Activated CD4-positive, alpha-beta T cell treated with anti-CD3 and anti-CD28 coated beads, Interleukin-2, amount 10 ng/mL, durations not matched to agents 24 days and 14 days (primary cell): ENCODE measurements around the gene TBC1D5. TPM values are rescaled to one million over a fixed set of nuclear protein-coding genes. Genes with fewer than 3 reads are reported as not detected.

Experiments
- DNase-seq: peaks from one replicate; pipeline ENCODE4 v3.0.0; 2022
- H3K27ac Mint-ChIP-seq: one replicate; pipeline ENCODE4 v1.8.0; 2022; ENCODE audit warnings: mild to moderate bottlenecking, mixed read lengths
- H3K27me3 Mint-ChIP-seq: one replicate; pipeline ENCODE4 v1.8.0; 2022; ENCODE audit warnings: mixed read lengths
- H3K36me3 Mint-ChIP-seq: one replicate; pipeline ENCODE4 v1.8.0; 2022; ENCODE audit warnings: low read depth, mild to moderate bottlenecking, mixed read lengths
- H3K4me1 Mint-ChIP-seq: one replicate; pipeline ENCODE4 v1.8.0; 2021; ENCODE audit warnings: mixed read lengths
- H3K4me3 Mint-ChIP-seq: one replicate; pipeline ENCODE4 v1.8.0; 2022; ENCODE audit warnings: mild to moderate bottlenecking, moderate library complexity, mixed read lengths
- H3K9me3 Mint-ChIP-seq: one replicate; pipeline ENCODE4 v1.8.0; 2021; ENCODE audit warnings: mixed read lengths
- intact Hi-C: fragments of 100-400 bp; cut with micrococcal nuclease; formaldehyde crosslinking; loops from one replicate; pipeline ENCODE4 v1.15.1; 2023
- total RNA-seq: library from RNA; stranded (reverse); gene quantifications from 2 replicates; pipeline ENCODE4 v1.2.3, GENCODE V29; 2022

Gene TBC1D5
- total RNA-seq, 1 donor from 2014 or later: 38.5 TPM

DNA sequence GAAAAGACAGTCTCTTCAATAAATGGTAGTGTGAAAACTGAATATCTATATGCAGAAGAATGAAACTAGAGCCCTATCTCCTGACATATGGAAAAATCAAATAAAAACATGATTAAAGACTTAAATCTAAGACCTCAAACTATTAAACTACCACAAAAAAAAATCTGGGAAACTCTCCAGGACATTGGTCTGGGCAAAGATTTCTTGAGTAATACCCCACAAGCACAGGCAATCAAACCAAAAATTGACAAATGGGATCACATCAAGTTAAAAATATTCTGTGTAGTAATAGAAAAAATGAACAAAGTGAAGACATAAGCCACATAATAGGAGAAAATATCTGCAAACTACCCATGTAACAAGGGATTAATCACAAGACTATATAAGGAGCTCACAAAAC is 286.4 kb downstream of the TBC1D5 start:
- Mint-ChIP-seq H3K4me3 (no peak overlapping the region), H3K36me3 (peaks cover 3% of the 10 kb centered on the region), H3K27ac (no peak overlapping the region), H3K27me3 (no peaks in the 10 kb centered on the region), H3K4me1 (peaks cover 2% of the 10 kb centered on the region), H3K9me3 (peaks cover 14% of the 10 kb centered on the region)
- DNase-seq: no peak
- intact Hi-C loops: no loop called here

- Mint-ChIP-seq H3K36me3 (no peaks in the 10 kb centered on the region), H3K27me3 (no peaks in the 10 kb centered on the region), H3K9me3 (no peaks in the 10 kb centered on the region), H3K4me1 (peaks cover 4% of the 10 kb centered on the region), H3K27ac (no peak overlapping the region), H3K4me3 (no peak overlapping the region)
- no peak for DNase-seq
- intact Hi-C loops: no loop called here
Measured at GRCh38 chr3:17444865-17445264, 297.6 kb downstream of the TBC1D5 start.

DNA sequence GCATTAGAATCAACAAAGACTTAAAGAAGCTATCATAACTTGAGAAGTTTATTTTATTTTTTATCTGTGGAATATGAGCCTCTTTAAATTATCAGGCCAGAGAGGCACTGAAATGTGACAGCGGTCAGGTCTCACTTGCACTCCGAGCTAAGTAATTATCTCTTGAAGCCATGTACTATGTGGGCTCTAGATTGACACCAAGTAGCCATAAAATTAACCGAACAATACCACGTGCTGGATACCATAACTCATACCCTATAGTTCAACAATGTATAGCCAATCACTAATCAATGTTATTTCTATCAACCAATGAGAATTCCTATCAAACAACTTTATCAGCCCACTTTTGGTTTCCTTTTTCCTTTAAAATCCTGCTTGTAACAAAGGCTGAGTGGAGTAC is 299.3 kb downstream of the TBC1D5 start:
- peaks cover 4% of the 10 kb centered on the region for H3K4me1 Mint-ChIP-seq
- DNase-seq: no peak
- intact Hi-C loops: no loop called here
- H3K4me3 Mint-ChIP-seq: no peak overlapping the region
- peaks cover 4% of the 10 kb centered on the region for H3K9me3 Mint-ChIP-seq
- no peaks in the 10 kb centered on the region for H3K27me3 Mint-ChIP-seq
- H3K27ac Mint-ChIP-seq: no peak overlapping the region
- H3K36me3 Mint-ChIP-seq: peaks cover 3% of the 10 kb centered on the region

GRCh38 chr3:17442332-17443049 is 299.9 kb downstream of the TBC1D5 start:
- DNase-seq: no peak
- intact Hi-C loops: no loop called here
- Mint-ChIP-seq H3K4me3 (no peak overlapping the region), H3K4me1 (peaks cover 4% of the 10 kb centered on the region), H3K36me3 (peaks cover 6% of the 10 kb centered on the region), H3K9me3 (peaks cover 4% of the 10 kb centered on the region), H3K27me3 (no peaks in the 10 kb centered on the region), H3K27ac (no peak overlapping the region)

GRCh38 chr3:17433876-17434275 is 308.6 kb downstream of the TBC1D5 start:
- H3K9me3 Mint-ChIP-seq: peaks cover 7% of the 10 kb centered on the region
- H3K4me1 Mint-ChIP-seq: no peaks in the 10 kb centered on the region
- H3K36me3 Mint-ChIP-seq: peaks cover 6% of the 10 kb centered on the region
- intact Hi-C loops: no loop called here
- no peaks in the 10 kb centered on the region for H3K27me3 Mint-ChIP-seq
- DNase-seq: no peak
- H3K4me3 Mint-ChIP-seq: no peak overlapping the region
- no peak overlapping the region for H3K27ac Mint-ChIP-seq

- no peak overlapping the region for H3K4me3 Mint-ChIP-seq
- no peaks in the 10 kb centered on the region for H3K27me3 Mint-ChIP-seq
- intact Hi-C loops: no loop called here
- H3K36me3 Mint-ChIP-seq: no peaks in the 10 kb centered on the region
- no peak for DNase-seq
- no peaks in the 10 kb centered on the region for H3K4me1 Mint-ChIP-seq
- H3K9me3 Mint-ChIP-seq: peaks cover under 1% of the 10 kb centered on the region
- H3K27ac Mint-ChIP-seq: no peak overlapping the region
Measured at GRCh38 chr3:17432236-17432635, 310.2 kb downstream of the TBC1D5 start.

DNA sequence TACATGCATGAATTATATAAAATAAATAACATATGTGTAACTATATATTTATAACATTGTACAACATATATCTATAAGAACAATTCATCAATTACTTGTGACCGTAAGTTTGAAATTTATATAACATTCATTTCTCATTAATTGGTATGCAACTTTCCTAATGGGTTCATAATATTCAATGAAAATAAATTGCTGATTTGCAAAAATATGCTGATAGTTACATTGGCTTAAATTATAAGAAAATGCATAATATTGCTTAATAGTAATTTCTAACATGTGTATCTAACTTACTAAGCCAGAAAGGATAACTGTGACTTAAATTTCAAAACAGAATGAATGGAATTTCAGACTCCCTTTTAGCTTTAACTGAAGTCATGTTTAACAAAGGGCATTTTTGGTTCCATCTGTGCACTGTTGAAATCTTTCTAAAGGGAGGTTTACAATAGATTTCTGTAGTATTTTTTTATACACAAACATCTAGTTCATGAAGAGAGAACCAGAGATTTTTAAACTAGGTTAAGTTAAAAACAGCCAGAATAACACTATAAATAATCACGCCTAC is 310.9 kb downstream of the TBC1D5 start:
- Mint-ChIP-seq H3K9me3 (no peaks in the 10 kb centered on the region), H3K27ac (no peak overlapping the region), H3K27me3 (no peaks in the 10 kb centered on the region), H3K36me3 (no peaks in the 10 kb centered on the region), H3K4me1 (no peaks in the 10 kb centered on the region), H3K4me3 (no peak overlapping the region)
- intact Hi-C loops: loop anchor here (1.0 to 2.0 kb wide), 2 partner anchors 255 to 410 kb away; no protein-coding TSS in a partner anchor
- no peak for DNase-seq

DNA sequence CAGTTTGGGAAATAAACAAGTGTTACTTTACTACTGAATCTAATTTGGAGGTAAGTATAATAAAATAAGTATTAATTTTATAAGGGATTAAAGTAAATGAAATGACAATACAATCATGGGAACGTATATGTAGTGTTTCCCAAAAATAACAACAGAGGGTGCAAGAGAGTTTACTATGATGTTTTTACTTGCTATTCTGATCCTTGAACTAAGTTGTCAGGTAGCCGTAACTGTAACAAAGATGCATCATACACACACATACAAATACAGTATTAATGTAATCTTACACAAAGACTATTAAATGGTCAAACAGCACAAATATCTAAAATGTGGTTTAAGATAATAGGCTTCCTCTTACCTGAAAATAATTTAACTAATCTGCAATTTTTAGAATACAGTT is 311.4 kb downstream of the TBC1D5 start:
- DNase-seq: no peak
- Mint-ChIP-seq H3K27me3 (no peaks in the 10 kb centered on the region), H3K4me3 (no peak overlapping the region), H3K27ac (no peak overlapping the region), H3K36me3 (no peaks in the 10 kb centered on the region), H3K4me1 (no peaks in the 10 kb centered on the region), H3K9me3 (no peaks in the 10 kb centered on the region)
- intact Hi-C loops: loop anchor here (1.0 to 2.0 kb wide), 2 partner anchors 256 to 410 kb away; no protein-coding TSS in a partner anchor

GRCh38 chr3:17430582-17430981 is 311.8 kb downstream of the TBC1D5 start:
- DNase-seq: no peak
- intact Hi-C loops: loop anchor here (2.0 kb wide), 1 partner anchor 256 kb away; no protein-coding TSS in a partner anchor
- Mint-ChIP-seq H3K27ac (no peak overlapping the region), H3K9me3 (no peaks in the 10 kb centered on the region), H3K36me3 (no peaks in the 10 kb centered on the region), H3K4me1 (no peaks in the 10 kb centered on the region), H3K4me3 (no peak overlapping the region), H3K27me3 (no peaks in the 10 kb centered on the region)

DNA sequence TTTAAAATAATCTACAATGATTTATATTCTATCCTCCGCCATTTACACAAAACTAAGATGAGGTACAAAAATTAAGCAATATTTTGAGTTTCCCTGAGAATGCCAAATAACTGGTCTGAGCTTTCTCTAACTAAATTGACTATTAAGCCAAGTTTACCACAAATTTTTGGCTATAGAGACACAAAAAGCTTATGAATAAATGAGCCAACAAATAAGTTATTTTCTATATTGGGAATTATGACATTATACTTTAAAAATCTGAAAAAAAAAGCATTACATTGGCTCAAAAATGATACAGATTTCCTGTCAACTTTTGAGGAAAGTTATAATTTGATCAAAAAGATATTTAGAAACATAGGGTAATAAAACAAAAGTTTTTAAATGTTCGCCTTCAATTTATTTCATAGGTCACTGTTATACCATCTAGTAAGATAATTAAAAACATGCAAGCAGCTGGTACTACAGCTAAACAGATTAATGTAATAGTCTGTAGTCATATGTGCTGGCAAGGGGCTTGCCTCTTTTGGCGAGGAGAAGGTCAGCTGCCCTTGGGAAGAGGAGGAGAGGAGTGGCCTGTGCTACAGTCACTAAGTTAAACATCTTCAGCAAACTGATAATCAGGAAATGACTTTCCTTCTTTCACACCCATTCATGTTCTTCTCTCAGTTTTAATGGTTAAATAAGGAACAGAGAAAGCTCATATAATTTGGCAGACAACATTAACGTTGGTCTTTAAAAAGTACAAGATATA is 318.5 kb downstream of the TBC1D5 start:
- Mint-ChIP-seq H3K36me3 (no peaks in the 10 kb centered on the region), H3K27ac (no peak overlapping the region), H3K4me3 (no peak overlapping the region), H3K9me3 (no peaks in the 10 kb centered on the region), H3K4me1 (no peaks in the 10 kb centered on the region), H3K27me3 (no peaks in the 10 kb centered on the region)
- DNase-seq: no peak
- intact Hi-C loops: no loop called here

DNA sequence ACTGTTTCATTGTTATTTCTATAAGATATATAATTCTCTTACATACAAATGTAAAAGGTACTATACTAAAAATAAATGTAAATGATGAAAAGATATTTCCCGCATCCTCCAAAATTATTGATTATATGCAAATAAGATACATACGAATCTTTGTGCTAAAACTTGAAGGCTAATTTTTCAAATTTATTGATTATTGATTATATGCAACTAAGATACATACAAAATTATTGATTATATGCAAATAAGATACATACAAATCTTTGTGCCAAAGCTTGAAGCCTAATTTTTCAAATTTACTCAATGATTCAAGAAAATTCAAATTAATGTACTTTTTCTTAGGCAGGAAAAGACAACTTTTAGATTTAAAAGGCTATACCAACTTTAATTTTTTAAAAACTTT is 319.8 kb downstream of the TBC1D5 start:
- H3K4me3 Mint-ChIP-seq: no peak overlapping the region
- no peaks in the 10 kb centered on the region for H3K4me1 Mint-ChIP-seq
- DNase-seq: no peak
- no peaks in the 10 kb centered on the region for H3K27me3 Mint-ChIP-seq
- no peaks in the 10 kb centered on the region for H3K9me3 Mint-ChIP-seq
- H3K27ac Mint-ChIP-seq: no peak overlapping the region
- no peaks in the 10 kb centered on the region for H3K36me3 Mint-ChIP-seq
- intact Hi-C loops: no loop called here

- Mint-ChIP-seq H3K4me1 (no peaks in the 10 kb centered on the region), H3K27ac (no peak overlapping the region), H3K4me3 (no peak overlapping the region), H3K27me3 (no peaks in the 10 kb centered on the region), H3K9me3 (no peaks in the 10 kb centered on the region), H3K36me3 (no peaks in the 10 kb centered on the region)
- no peak for DNase-seq
- intact Hi-C loops: no loop called here
Measured at GRCh38 chr3:17420668-17421067, 321.8 kb downstream of the TBC1D5 start.

DNA sequence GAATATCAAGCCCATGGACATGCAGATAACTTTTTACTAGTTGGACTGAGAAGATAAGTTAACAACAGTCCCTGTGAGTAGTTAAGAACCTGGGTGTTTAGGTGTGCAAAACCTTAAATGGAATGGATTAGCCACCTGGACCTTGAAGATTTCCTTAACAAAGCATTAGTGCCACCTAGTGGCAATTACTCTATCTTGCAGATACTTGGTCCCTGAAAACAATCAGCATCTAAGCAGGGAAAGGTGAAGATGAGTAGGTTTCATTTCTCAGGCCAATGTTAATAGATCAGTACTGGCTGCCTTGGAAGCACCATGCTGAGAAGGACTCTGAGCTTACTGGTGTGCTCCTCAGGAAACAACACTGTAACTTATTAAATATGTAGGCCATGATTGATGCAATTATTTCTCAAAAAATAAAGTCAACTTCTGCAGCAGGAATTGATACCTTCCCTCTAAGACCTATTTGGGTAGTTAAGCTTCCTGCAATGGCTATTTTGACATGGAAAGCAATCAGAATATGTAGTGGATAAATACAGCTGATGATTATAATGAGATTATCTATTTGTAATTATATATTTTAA is 329.4 kb downstream of the TBC1D5 start:
- DNase-seq: peak; percentile 78
- no peaks in the 10 kb centered on the region for H3K4me1 Mint-ChIP-seq

More for the DNA sequence above, 329.4 kb downstream of the TBC1D5 start:
- Mint-ChIP-seq H3K9me3 (no peaks in the 10 kb centered on the region), H3K4me3 (no peak overlapping the region), H3K36me3 (no peaks in the 10 kb centered on the region), H3K27me3 (no peaks in the 10 kb centered on the region), H3K27ac (no peak overlapping the region)
- intact Hi-C loops: loop anchor here (1.0 to 2.0 kb wide), 2 partner anchors 154 to 812 kb away; no protein-coding TSS in a partner anchor
